KOPT-K1 (cell line): Measurements from ENCODE around the gene HTR3B.

Experiments
- H3K27ac ChIP-seq: fragments of 200-600 bp; sonication (generic); 2 replicates; pipeline ENCODE4 v1.5.1; 2016; ENCODE audit warnings: antibody characterized with exemption, mild to moderate bottlenecking, low read depth, low read length; ENCODE audit not compliant: poor library complexity, severe bottlenecking
- H3K36me3 ChIP-seq: fragments of 200-600 bp; sonication (generic); 2 replicates; pipeline ENCODE4 v1.5.1; 2017; ENCODE audit warnings: antibody characterized with exemption, mild to moderate bottlenecking, low read length, moderate library complexity; ENCODE audit not compliant: insufficient read depth
- H3K9me3 ChIP-seq: fragments of 200-600 bp; sonication (generic); 2 replicates; pipeline ENCODE4 v1.5.1; 2017; ENCODE audit warnings: antibody characterized with exemption, low read length, mild to moderate bottlenecking; ENCODE audit not compliant: insufficient read depth, poor library complexity, severe bottlenecking

Gene HTR3B

DNA sequence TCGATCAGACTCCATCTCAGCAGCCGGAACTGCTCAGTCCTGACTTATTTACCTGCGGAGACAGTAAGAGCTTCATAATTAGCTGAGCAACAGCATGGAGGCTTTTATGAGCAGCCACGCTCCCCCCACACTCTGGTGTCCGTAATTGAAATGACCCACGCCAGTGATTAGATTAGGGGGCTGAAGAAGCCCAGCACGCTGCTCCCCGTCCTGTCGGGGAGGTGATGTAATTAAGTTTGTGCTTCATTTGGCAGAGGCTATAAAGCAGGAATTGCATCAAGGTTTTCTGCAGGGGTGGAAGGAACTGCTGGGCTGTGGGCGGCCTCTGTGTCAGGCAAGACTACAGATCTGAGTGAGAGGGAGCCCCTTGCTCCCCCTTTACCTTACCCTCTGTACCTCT lies 47.5 kb downstream of the HTR3B start:
- Histone ChIP-seq H3K9me3 (no peaks in the 10 kb centered on the region), H3K36me3 (no peaks in the 10 kb centered on the region), H3K27ac (no peak overlapping the region)

DNA sequence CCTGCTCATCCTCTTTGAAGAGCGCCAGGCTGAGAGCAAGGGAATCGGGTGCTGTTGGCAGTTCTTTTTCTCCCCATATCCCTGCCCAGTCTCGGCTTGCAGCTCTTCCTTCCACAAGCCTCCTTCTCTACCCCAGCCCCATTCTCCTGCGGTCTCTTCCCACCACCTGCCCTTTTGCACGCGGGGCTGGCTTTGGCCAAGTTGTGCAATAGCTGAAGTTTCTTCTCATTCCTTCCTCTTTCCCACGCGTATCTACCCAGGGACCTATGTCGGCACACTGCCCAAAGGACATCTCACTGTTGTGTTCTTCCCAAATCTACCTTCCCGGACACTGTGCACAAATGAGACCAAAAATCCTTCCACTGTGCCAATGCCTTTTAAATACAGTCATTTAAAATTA lies 48.0 kb downstream of the HTR3B start:
- Histone ChIP-seq H3K36me3 (no peaks in the 10 kb centered on the region), H3K9me3 (no peaks in the 10 kb centered on the region), H3K27ac (no peak overlapping the region)

DNA sequence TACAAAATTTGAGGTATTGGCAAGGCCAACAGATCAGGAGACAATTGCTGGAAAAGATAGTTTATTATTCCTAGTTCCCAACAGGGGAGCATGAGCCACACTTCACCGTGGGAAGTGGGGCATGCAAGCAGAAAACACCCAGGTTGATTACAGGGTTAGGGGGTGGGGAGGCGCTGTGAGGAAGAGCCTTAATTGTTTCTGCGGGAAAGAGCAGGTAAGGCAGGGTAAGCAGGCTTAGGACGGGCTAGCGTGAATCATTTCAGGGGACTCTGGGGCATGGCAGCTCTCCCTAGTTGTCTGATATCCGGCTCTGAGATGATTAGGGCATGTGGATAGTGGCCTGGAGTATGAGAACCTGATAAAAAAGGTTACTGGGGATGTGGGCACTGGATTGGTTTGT lies 49.6 kb downstream of the HTR3B start:
- Histone ChIP-seq H3K36me3 (no peaks in the 10 kb centered on the region), H3K27ac (no peak overlapping the region), H3K9me3 (no peaks in the 10 kb centered on the region)

DNA sequence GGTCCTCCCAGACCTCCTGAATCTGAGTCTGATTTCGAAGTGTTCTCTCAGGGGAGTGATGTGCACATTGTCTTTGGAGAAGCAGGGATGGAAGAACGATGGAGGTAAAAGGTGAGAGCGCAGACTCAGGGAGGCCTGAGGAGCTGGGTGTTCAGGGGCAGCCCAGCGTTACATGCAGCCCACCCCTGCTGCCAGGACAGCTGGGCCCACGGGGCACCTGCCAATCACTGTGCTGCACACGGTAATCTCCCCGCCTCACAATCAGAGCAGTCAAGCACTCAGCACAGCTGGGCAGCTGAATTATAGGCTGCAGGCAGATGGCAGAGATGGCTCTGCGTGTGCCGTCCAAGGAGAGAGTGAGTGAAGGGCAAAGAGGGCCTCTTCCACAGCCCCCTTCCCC lies 52.4 kb downstream of the HTR3B start:
- Histone ChIP-seq H3K36me3 (no peaks in the 10 kb centered on the region), H3K27ac (no peak overlapping the region)

DNA sequence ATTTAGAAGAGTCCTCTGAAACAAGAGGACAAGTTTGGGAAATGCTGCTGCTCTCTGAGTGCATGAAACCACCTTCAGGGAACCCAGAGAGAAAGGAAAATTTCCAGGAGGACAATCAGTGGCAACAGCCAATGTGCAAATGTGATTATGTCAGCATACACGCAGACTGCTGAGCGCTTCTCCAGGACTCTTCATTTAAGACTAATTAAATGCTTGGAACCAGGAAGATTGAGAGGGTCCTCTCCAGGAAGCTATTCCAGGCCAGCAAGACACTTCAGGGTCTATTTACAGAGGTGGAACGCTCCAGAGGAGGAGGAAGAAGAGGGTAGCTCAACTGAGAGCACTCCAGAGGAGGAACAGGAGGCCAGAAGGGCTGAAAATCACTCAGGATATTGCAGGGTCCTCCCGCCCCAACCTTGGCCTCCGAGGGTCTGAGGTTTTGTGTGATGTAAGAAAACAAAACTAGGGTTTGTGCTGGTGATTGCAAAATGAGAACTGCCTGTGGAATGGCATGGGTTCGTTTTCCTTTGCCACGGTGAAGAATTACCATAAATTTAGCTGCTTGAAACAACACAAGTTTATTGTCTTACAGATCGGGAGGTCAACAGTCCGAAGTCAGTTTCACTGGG lies 56.2 kb downstream of the HTR3B start:
- H3K27ac ChIP-seq: no peak overlapping the region
- no peaks in the 10 kb centered on the region for H3K36me3 ChIP-seq
- H3K9me3 ChIP-seq: no peaks in the 10 kb centered on the region

More for the DNA sequence above, 52.4 kb downstream of the HTR3B start:
- H3K9me3 ChIP-seq: no peaks in the 10 kb centered on the region

DNA sequence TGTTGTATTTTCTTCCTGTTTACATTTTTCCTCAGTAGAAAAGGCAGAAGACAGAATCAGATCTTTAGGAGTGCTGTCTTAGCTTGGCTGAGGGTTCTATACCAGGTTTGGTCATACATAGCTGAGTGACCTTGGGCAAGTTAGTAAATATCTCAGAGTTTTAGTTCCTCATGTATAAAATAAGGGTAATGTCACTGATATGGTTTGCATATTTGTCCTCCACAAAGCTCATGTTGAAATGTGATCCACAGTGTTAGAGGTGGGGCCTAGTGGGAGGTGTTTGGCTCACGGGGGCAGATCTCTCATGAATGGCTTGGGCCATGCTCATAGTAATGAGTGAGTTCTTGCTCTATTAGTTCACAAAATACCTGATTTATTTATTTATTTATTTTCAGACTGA lies 62.8 kb downstream of the HTR3B start:
- Histone ChIP-seq H3K9me3 (no peaks in the 10 kb centered on the region), H3K36me3 (no peaks in the 10 kb centered on the region), H3K27ac (no peak overlapping the region)

DNA sequence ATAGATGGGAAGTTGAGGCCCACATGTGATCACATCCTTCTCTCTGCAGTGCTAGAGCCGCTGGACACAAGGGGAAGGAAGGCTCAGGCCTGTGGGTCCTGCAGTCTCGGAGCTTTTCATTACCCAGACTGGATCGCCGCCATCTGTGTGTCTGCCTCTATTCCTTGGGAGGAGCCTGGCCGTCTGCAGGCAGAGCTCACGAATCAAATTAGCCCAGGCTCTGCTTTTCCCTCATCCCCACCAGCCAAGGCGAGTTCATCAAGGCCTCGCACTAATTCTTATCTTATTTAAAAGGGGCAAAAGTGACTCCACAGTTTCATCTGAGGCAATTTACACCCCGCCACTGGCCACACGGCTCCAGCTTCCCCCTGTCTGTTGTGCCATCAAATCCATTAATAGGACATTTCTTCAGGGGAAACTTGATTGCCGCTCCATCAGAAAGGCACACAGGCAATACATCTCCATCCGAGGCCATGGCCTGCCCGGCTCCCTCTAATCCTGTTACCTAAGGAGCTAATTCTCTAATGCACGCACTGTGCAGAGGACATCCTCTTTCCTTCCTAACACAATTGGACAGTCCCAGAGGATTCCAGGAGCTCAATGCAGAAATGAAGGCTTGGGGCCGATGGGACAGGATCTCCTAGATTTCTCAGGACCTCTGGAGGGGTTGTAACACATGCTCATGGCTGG lies 67.1 kb downstream of the HTR3B start:
- Histone ChIP-seq H3K27ac (no peak overlapping the region), H3K9me3 (no peaks in the 10 kb centered on the region), H3K36me3 (no peaks in the 10 kb centered on the region)

DNA sequence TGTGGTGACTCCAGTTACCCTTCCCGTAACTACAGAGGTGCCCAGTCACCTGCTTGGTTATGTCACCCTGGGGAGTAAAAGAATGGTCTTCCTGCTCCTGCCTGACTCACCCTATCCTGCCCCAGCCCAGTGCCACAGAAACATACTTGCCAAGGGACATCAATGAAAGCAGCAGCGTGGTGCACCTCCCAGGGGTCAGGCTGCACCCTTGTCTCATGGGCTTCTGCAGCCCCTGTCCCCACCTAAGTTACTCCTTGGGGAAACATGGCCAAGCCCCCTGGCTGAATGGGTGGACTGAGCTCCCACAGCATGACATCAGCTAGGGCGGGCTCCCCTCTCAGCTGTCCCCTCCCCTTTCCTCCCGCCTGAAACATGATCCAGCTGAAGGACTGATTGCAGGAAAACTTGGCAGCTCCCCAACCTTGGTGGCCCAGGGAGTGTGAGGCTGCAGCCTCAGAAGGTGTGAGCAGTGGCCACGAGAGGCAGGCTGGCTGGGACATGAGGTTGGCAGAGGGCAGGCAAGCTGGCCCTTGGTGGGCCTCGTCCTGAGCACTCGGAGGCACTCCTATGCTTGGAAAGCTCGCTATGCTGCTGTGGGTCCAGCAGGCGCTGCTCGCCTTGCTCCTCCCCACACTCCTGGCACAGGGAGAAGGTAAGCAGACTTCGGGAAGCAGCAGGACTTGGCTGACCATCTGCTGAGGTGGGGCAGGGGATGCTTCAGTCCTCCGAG lies 70.3 kb downstream of the HTR3B start, which contains the start of gene HTR3A:
TSS of gene HTR3A (plus strand) at position 368 of the 730 bp plus-strand sequence. CDS start at position 586, 218 bp downstream.
- Histone ChIP-seq H3K9me3 (no peaks in the 10 kb centered on the region), H3K36me3 (no peaks in the 10 kb centered on the region), H3K27ac (no peak within 1 kb of the TSS)

DNA sequence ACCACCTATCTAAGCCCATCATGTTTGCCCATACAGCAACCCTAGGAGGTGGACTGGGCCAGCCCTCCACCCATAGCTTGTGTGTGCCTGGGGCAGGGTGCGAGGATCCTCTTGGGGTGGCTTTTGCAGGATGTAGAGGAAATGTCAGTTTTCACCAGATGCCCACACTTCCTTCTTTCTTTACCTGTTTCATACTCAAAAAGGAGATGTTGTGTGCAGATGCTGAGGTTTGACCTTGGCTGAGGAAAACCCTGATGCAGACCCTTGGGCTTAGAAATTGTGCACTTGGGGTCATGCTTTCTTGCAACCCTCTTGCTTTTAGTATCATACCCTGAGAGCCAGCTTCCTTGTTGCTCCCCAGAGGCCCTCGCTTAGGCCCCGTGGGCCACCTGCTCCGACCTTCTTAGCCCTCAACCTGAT lies 72.5 kb downstream of the HTR3B start:
- H3K9me3 ChIP-seq: no peaks in the 10 kb centered on the region
- no peak overlapping the region for H3K27ac ChIP-seq
- no peaks in the 10 kb centered on the region for H3K36me3 ChIP-seq

DNA sequence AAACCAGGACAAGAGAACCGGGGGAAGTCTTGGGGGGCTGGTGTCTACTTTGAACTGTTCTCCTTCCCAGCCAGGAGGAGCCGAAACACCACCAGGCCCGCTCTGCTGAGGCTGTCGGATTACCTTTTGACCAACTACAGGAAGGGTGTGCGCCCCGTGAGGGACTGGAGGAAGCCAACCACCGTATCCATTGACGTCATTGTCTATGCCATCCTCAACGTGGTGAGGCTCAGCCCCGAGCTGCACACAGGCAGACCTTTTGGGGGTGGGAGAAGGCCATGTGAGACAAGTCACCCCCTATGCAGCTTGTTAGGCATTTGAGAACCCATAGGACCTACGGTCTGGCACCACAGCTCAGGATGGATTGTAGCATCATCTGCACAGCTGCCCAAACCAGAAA lies 73.1 kb downstream of the HTR3B start:
- H3K27ac ChIP-seq: no peak overlapping the region

DNA sequence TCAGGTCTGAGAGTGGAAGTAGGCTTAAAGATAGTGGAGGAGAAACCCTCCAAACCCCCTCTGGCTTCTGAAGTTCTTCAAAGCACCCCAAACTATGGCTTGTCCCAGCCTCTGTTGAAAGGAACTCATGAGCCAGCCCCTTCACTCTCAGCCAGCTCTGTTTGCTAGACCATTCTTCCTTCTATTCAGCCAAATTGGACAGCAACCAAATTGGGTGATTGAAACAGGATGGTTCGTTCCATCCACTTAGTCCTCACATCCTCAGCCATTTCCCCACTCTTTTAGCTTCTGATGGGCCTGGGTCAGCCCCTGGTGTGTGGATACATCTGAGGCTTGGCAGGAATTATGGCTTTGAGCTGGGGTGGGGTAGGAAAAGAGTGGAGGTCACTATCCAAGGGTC lies 74.8 kb downstream of the HTR3B start:
- no peaks in the 10 kb centered on the region for H3K9me3 ChIP-seq
- H3K36me3 ChIP-seq: no peaks in the 10 kb centered on the region
- no peak overlapping the region for H3K27ac ChIP-seq

More for the DNA sequence above, 73.1 kb downstream of the HTR3B start:
- no peaks in the 10 kb centered on the region for H3K9me3 ChIP-seq
- no peaks in the 10 kb centered on the region for H3K36me3 ChIP-seq

DNA sequence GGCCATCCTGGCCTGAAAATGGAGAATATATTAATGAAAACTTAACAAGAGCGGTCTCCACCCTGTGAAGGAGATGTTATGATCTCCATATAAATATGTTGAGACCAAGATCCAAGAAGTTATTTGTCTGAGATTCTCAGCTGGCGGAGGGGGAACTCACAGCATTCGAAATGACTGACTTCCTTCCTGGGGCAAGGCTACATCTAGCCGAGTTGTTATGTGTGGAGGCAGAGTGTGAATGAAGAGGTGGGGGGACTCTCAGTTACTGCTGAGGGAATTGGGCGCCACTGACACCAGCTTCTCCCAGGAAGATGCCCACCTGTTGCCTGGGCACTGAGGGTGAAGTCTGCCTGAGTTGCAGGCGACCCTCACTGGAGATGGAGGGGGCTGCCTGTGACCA lies 76.2 kb downstream of the HTR3B start:
- Histone ChIP-seq H3K27ac (no peak overlapping the region), H3K36me3 (no peaks in the 10 kb centered on the region), H3K9me3 (no peaks in the 10 kb centered on the region)

DNA sequence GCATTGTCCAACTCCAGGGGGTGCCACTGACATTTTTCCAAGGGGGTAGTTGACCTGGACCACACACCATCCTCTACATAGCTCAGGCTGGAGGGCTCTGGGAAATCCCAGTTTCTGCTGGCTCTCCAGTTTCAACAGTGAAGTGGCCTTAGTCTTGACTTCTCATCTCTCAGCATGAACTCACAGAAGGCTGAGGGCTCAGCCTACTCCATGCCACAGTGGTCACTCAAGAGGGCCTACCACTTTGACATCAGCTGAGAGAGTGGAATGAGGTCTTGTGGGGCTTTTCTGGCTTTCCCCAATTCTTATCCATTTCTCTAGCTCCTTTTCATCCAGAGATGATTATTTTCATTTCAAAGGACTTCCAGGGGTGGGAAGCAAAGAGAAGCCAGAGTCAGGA lies 77.7 kb downstream of the HTR3B start:
- H3K27ac ChIP-seq: no peak overlapping the region
- H3K9me3 ChIP-seq: no peaks in the 10 kb centered on the region
- H3K36me3 ChIP-seq: no peaks in the 10 kb centered on the region

DNA sequence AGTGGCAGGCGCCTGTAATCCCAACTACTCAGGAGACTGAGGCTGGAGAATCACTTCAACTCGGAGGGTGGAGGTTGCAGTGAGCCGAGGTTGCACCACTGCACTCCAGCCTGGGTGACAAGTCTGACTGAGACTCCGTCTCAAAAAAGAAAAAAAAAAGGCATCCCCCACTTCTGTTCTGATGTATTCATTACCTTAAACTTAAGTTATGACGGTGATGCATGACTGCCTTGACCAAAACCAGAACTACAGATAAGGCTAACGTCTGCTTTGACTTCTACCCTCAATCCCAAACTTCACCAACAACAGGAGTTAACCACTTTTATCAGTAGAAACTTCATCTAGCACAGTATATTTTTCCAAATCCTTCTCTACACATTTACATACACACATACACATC lies 80.2 kb downstream of the HTR3B start:
- H3K27ac ChIP-seq: no peak overlapping the region
- H3K9me3 ChIP-seq: no peaks in the 10 kb centered on the region
- no peaks in the 10 kb centered on the region for H3K36me3 ChIP-seq

DNA sequence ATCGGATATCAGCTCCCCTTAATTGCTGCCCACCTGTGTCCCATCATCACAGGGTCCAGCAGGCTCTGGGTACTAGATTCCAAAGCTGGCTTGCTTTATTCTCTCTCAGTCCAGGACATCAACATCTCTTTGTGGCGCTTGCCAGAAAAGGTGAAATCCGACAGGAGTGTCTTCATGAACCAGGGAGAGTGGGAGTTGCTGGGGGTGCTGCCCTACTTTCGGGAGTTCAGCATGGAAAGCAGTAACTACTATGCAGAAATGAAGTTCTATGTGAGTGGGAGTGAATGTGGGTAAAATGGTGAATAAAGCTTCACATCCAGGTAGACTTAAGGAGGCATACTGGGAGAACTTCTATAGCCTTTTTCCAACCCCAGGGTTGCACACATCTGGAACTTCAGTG lies 81.3 kb downstream of the HTR3B start:
- Histone ChIP-seq H3K9me3 (no peaks in the 10 kb centered on the region), H3K27ac (no peak overlapping the region), H3K36me3 (no peaks in the 10 kb centered on the region)
